Epithelial cell of esophagus (primary cell): ENCODE data around the gene ANKS1B.
"Not testable (repeated sequence)": the region's sequence is repeated elsewhere in the genome, so short reads cannot be mapped to it uniquely, and the experiment has no call there.

Source experiments
- DNase-seq: peaks from one replicate; pipeline ENCODE4 v3.0.0; 2010; ENCODE audit warnings: low read depth
- H3K4me3 ChIP-seq: 2 replicates; pipeline ENCODE4 v1.5.1; 2011; ENCODE audit warnings: mild to moderate bottlenecking, low read length, control low read depth
- CTCF ChIP-seq: IDR thresholded peaks from 2 replicates; pipeline ENCODE4 v1.5.1; 2011; ENCODE audit warnings: low read depth, mild to moderate bottlenecking, low read length, control low read depth, inconsistent platforms; ENCODE audit not compliant: insufficient read depth; ENCODE audit errors: missing control alignments

The ANKS1B gene

DNA sequence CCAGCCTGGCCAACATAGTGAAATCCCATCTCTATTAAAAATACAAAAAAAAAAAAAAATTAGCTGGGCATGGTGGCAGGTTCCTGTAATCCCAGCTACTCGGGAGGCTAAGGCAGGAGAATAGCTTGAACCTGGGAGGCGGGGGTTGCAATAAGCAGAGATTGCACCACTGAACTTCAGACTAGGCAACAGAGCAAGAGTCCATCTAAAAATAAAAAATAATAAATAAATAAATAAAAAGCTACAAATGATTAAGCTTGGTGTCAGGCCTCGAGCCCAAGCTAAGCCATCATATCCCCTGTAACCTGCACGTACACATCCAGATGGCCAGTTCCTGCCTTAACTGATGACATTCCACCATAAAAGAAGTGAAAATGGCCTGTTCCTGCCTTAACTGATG is 269.8 kb downstream of the ANKS1B start:
- not testable (repeated sequence) for DNase-seq, H3K4me3 ChIP-seq

- no peak for TF ChIP-seq CTCF
- DNase-seq = no peak
- no peak overlapping the region for H3K4me3 ChIP-seq
These were observed 270.7 kb downstream of the ANKS1B start for GRCh38 chr12:99713946-99714520.

DNA sequence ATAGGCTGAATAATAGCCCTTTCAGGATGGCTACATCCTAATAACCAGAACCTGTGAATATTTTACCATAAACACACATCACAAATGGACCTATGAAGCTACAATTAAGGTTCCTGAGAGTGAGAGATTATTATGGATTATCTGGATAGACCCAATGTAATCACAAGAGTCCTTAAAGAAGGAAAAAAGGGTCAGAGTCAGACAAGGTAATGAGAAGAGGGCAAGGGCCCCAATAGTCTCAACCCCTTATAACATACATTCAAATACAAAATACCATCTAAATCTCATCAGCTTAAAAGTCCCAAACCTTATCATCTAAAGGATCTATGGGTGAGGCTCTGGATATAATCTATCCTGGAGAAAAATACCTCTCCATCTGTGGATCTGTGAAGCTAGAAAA is 272.5 kb downstream of the ANKS1B start:
- no peak overlapping the region for H3K4me3 ChIP-seq
- no peak for TF ChIP-seq CTCF
- no peak for DNase-seq

GRCh38 chr12:99711246-99711645 is 273.5 kb downstream of the ANKS1B start:
- no peak for DNase-seq
- no peak overlapping the region for H3K4me3 ChIP-seq
- no peak for TF ChIP-seq CTCF

DNA sequence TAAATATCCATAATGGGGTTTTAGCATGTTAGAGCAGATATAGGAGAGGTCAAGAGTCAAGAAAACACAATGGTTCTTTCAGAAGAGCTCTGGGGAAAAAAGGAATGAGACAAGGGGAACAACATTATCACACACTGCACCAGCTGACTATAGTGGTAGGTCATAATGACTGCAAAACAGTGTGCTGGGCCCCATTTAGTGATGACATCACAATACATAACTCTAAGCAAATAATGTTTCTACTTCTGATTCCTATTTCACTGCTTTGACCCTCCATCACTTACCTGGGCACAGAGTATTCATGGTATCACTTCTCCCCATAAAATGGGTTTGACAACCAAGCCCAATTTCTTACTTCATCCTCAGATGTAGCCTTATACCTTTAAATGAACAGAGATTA is 275.1 kb downstream of the ANKS1B start:
- TF ChIP-seq CTCF = no peak
- DNase-seq = no peak
- H3K4me3 ChIP-seq = no peak overlapping the region

GRCh38 chr12:99709116-99709515 is 275.6 kb downstream of the ANKS1B start:
- no peak for TF ChIP-seq CTCF
- no peak overlapping the region for H3K4me3 ChIP-seq
- no peak for DNase-seq

DNA sequence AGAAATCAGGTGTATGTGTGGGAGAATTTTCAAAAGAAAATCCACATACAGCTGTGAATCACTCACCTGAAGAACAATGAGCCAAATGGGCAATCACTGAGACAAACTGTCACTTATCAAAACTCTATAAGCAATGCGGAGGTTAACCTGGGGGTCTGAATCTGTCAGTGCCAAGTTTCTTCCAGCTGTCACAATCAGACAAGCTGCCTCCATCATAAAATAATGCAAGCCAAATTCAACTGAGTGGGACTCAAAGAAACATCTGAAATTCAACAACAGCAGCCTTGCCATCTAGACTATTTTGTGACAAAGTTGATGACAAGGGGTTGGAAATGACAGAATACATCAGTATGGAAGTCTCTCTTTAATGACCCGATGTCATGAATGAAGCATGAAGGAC is 276.9 kb downstream of the ANKS1B start:
- H3K4me3 ChIP-seq = no peak overlapping the region
- DNase-seq = no peak
- TF ChIP-seq CTCF = no peak
